Hepatocyte (in vitro differentiated cells): Measurements from ENCODE around the gene MAPK14. TPM values are rescaled to one million over a fixed set of nuclear protein-coding genes. Genes with fewer than 3 reads are reported as not detected.
A peak's percentile ranks its signal among the peaks of the same experiment; 100 is the strongest.

Experiments used
- DNase-seq: peaks from one replicate; pipeline ENCODE4 v3.0.0-alpha.2; 2016; ENCODE audit warnings: low spot score
- H2AFZ ChIP-seq: fragments of 200-600 bp; sonication (generic); 2 replicates; pipeline ENCODE4 v1.6.0; 2016; ENCODE audit warnings: antibody characterized with exemption, mild to moderate bottlenecking
- H3K27ac ChIP-seq: fragments of 200-600 bp; sonication (generic); 2 replicates; pipeline ENCODE4 v1.5.1; 2016; ENCODE audit warnings: mild to moderate bottlenecking
- H3K27me3 ChIP-seq: fragments of 200-600 bp; sonication (generic); 2 replicates; pipeline ENCODE4 v1.6.1; 2016
- H3K36me3 ChIP-seq: fragments of 200-600 bp; sonication (generic); replicated peaks from 2 replicates; pipeline ENCODE4 v1.5.1; 2016; ENCODE audit warnings: low read depth; ENCODE audit not compliant: insufficient read depth
- H3K4me1 ChIP-seq: fragments of 200-600 bp; sonication (generic); 2 replicates; pipeline ENCODE4 v1.5.1; 2016; ENCODE audit warnings: mild to moderate bottlenecking, moderate library complexity; ENCODE audit not compliant: insufficient read depth
- H3K4me2 ChIP-seq: fragments of 200-600 bp; sonication (generic); 2 replicates; pipeline ENCODE4 v1.6.0; 2016
- H3K4me3 ChIP-seq: fragments of 200-600 bp; sonication (generic); 2 replicates; pipeline ENCODE4 v1.5.1; 2016; ENCODE audit warnings: mild to moderate bottlenecking
- H3K79me2 ChIP-seq: fragments of 200-600 bp; sonication (generic); 2 replicates; pipeline ENCODE4 v1.6.0; 2017; ENCODE audit warnings: mild to moderate bottlenecking
- H3K9me2 ChIP-seq: fragments of 200-600 bp; sonication (generic); replicated peaks from 2 replicates; pipeline ENCODE4 v1.6.0; 2017; ENCODE audit warnings: mild to moderate bottlenecking; ENCODE audit not compliant: insufficient read depth
- H3K9me3 ChIP-seq: fragments of 200-600 bp; sonication (generic); 2 replicates; pipeline ENCODE4 v1.5.1; 2016; ENCODE audit warnings: low read depth, mild to moderate bottlenecking
- H4K20me1 ChIP-seq: fragments of 200-600 bp; sonication (generic); 2 replicates; pipeline ENCODE4 v1.6.0; 2016; ENCODE audit warnings: mild to moderate bottlenecking; ENCODE audit not compliant: insufficient read depth, poor library complexity, severe bottlenecking
- CTCF ChIP-seq: fragments of 200-600 bp; sonication (generic); IDR thresholded peaks from 2 replicates; pipeline ENCODE4 v1.5.1; 2016; ENCODE audit warnings: antibody characterized with exemption, mild to moderate bottlenecking; ENCODE audit not compliant: poor library complexity
- EZH2 ChIP-seq: fragments of 200-600 bp; sonication (generic); IDR thresholded peaks from 2 replicates; pipeline ENCODE4 v1.6.1; 2016; ENCODE audit warnings: antibody characterized with exemption, mild to moderate bottlenecking, borderline replicate concordance
- EZH2phosphoT487 ChIP-seq: fragments of 200-600 bp; sonication (generic); IDR thresholded peaks from one replicate; pipeline ENCODE4 v1.6.1; 2018; ENCODE audit warnings: antibody characterized with exemption, mild to moderate bottlenecking, low read depth, moderate library complexity; ENCODE audit not compliant: unreplicated experiment, severe bottlenecking
- WGBS: methylation state at CpG from one replicate; pipeline ENCODE4 v1.1.6; 2016; ENCODE audit warnings: low lambda C conversion rate; ENCODE audit errors: missing lambda C conversion rate; 5-methylcytosine and 5-hydroxymethylcytosine counted together
- polyA plus RNA-seq: library from polyadenylated mRNA; unstranded; fragments of >200 nt; fragmentation: Nextera tagmentation; extraction: Ambion mirVana; gene quantifications from 2 replicates; pipeline ENCODE4 v1.2.1, GENCODE V29; 2016
- total RNA-seq: library from RNA; depleted of rRNA; stranded (reverse); fragments of >200 nt; gene quantifications from 2 replicates; pipeline ENCODE4 v1.2.3, GENCODE V29; 2014

The MAPK14 gene
- total and polyA plus RNA-seq, 2 experiments from 2014 or later = 46.8 to 86.5 TPM

- no peak overlapping the region for H3K4me3 ChIP-seq
- H3K36me3 ChIP-seq = no peaks in the 10 kb centered on the region
- 60% methylated on average over 8 of the region's 8 CpGs for WGBS
- peaks cover 22% of the 10 kb centered on the region for H3K4me1 ChIP-seq
- no peaks in the 10 kb centered on the region for H3K9me3 ChIP-seq
- TF ChIP-seq EZH2phosphoT487 = no peak
- no peak for TF ChIP-seq EZH2
- TF ChIP-seq CTCF = no peak
- peak overlapping the region; percentile 68 for H3K4me2 ChIP-seq
- no peaks in the 10 kb centered on the region for H4K20me1 ChIP-seq
- no peak overlapping the region for H2AFZ ChIP-seq
- H3K79me2 ChIP-seq = no peaks in the 10 kb centered on the region
- H3K9me2 ChIP-seq = no peaks in the 10 kb centered on the region
- H3K27me3 ChIP-seq = no peaks in the 10 kb centered on the region
- peak overlapping the region; percentile 97 for H3K27ac ChIP-seq
- peak; percentile 83 for DNase-seq
These were observed 68.1 kb downstream of the MAPK14 start for GRCh38 chr6:36095497-36096391.

GRCh38 chr6:36098253-36098919 lies 70.8 kb downstream of the MAPK14 start:
- peaks cover 22% of the 10 kb centered on the region for H3K4me1 ChIP-seq
- no peaks in the 10 kb centered on the region for H3K36me3 ChIP-seq
- H3K9me3 ChIP-seq = no peaks in the 10 kb centered on the region
- TF ChIP-seq EZH2 (no peak), CTCF (no peak), EZH2phosphoT487 (no peak)
- H3K27ac ChIP-seq = peak overlapping the region; percentile 97
- H3K79me2 ChIP-seq = no peaks in the 10 kb centered on the region
- no peaks in the 10 kb centered on the region for H4K20me1 ChIP-seq
- H3K4me2 ChIP-seq = no peak overlapping the region
- whole genome bisulfite sequencing = 68% methylated on average over 3 of the region's 3 CpGs
- DNase-seq = no peak
- H3K9me2 ChIP-seq = no peaks in the 10 kb centered on the region
- no peak overlapping the region for H3K4me3 ChIP-seq
- no peak overlapping the region for H2AFZ ChIP-seq
- no peaks in the 10 kb centered on the region for H3K27me3 ChIP-seq

DNA sequence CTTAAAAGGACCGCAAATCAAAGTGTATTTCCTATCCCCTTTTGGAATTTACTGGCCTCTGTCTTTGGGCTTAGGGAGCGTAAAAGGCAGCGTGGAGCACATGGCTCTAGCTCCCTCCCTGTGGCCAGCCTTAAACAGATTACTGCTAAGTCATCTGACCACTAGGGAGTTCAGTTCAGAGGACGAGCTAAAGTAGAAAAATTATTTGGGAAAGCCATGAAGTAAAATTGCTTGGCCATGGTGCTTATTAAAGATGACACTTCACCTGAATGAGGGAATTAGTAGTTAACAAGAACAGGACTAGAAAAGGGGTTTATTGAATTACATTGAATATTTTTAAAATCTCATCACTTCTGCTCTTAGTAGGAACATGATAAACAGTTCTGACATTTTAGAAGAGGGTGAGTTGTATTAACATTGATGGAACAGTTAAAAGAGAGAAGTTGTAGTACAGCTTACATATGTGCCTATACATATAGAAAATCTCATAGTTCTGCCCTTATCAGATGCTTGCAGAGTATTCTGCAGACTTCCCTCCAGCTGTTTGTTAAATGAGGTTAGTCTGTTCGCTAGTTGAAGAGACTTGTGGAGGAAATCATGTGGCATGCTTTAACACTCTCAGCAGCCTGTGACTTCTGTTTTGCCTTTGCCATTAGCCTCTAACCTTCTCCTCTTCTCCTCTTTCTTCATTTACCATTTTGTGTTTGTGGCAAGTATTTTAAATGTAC lies 71.5 kb downstream of the MAPK14 start:
- DNase-seq = peak; percentile 27
- no peaks in the 10 kb centered on the region for H3K36me3 ChIP-seq
- no peaks in the 10 kb centered on the region for H3K9me2 ChIP-seq
- no peaks in the 10 kb centered on the region for H3K9me3 ChIP-seq
- no peaks in the 10 kb centered on the region for H4K20me1 ChIP-seq
- H3K27me3 ChIP-seq = no peaks in the 10 kb centered on the region
- no peak overlapping the region for H2AFZ ChIP-seq
- H3K4me1 ChIP-seq = peaks cover 22% of the 10 kb centered on the region
- no peaks in the 10 kb centered on the region for H3K79me2 ChIP-seq
- TF ChIP-seq EZH2phosphoT487 = no peak
- TF ChIP-seq CTCF = no peak
- no peak for TF ChIP-seq EZH2
- H3K27ac ChIP-seq = no peak overlapping the region
- no peak overlapping the region for H3K4me3 ChIP-seq
- 49% methylated on average over 5 of the region's 5 CpGs for WGBS
- H3K4me2 ChIP-seq = no peak overlapping the region
